Neural cell (in vitro differentiated cells): ENCODE data around the gene TRAK1.

Source experiments
- CTCF ChIP-seq: fragments of 450-650 bp; IDR thresholded peaks from 2 replicates; pipeline ENCODE4 v1.5.1; 2014; ENCODE audit warnings: antibody characterized with exemption, mild to moderate bottlenecking, moderate library complexity; ENCODE audit not compliant: poor library complexity, severe bottlenecking
- EP300 ChIP-seq: fragments of 450-650 bp; conservative IDR thresholded peaks from 2 replicates; pipeline ENCODE4 v1.6.1; 2014; ENCODE audit warnings: antibody characterized with exemption, mild to moderate bottlenecking, moderate library complexity; ENCODE audit not compliant: poor library complexity, severe bottlenecking
- POLR2AphosphoS5 ChIP-seq: IDR thresholded peaks from 2 replicates; pipeline ENCODE4 v1.6.1; 2012
- SMC3 ChIP-seq: fragments of 450-650 bp; conservative IDR thresholded peaks from 2 replicates; pipeline ENCODE4 v1.6.1; 2014; ENCODE audit warnings: antibody characterized with exemption, mild to moderate bottlenecking, moderate library complexity; ENCODE audit not compliant: poor library complexity

GRCh38 chr3:42062464-42062863, 28.7 kb upstream of the TRAK1 start:
- TF ChIP-seq SMC3 (no peak), POLR2AphosphoS5 (no peak), EP300 (no peak), CTCF (no peak)
